Esophagus squamous epithelium (tissue), 4 donors: ENCODE results near the gene CDC37L1.

Experiments used
- CTCF ChIP-seq, 6 experiments: fragments of 450-650 bp in 4 of 6; fragments of 200-600 bp in 2 of 6; sonication (generic) in 2 of 6; IDR thresholded peaks; one replicate each; pipeline ENCODE4 v1.5.1; 2016 to 2019; ENCODE audit warnings: antibody characterized with exemption in 6 of 6, mild to moderate bottlenecking in 4 of 6, moderate library complexity in 4 of 6
- POLR2A ChIP-seq, 4 donors: fragments of 450-650 bp; IDR thresholded peaks; one replicate each; pipeline ENCODE4 v1.6.1; 2017; ENCODE audit warnings: antibody characterized with exemption in 4 of 4, mild to moderate bottlenecking in 4 of 4, moderate library complexity in 3 of 4

- no peak for TF ChIP-seq POLR2A (IDR thresholded peaks at IDR 0.05)
- no peak for TF ChIP-seq CTCF (IDR thresholded peaks at IDR 0.05)
These were observed 59.7 kb downstream of the CDC37L1 start for GRCh38 chr9:4738866-4739586.
